Adrenal gland (tissue), 5 donors: ENCODE results near the gene BRIP1.

Source experiments
- CTCF ChIP-seq, 6 experiments: fragments of 450-650 bp in 4 of 6; fragments of 200-600 bp in 2 of 6; sonication (generic) in 1 of 6; IDR thresholded peaks; 1 replicate in 5 of 6; 2 replicates in 1 of 6; pipeline versions ENCODE4 v1.5.1 to v1.8.0; 2016 to 2021; ENCODE audit warnings: antibody characterized with exemption in 6 of 6, mild to moderate bottlenecking in 2 of 6, moderate library complexity in 1 of 6
- POLR2A ChIP-seq, 2 donors: fragments of 450-650 bp; IDR thresholded peaks; one replicate each; pipeline ENCODE4 v1.6.1; 2017; ENCODE audit warnings: antibody characterized with exemption in 2 of 2, mild to moderate bottlenecking in 2 of 2, moderate library complexity in 1 of 2
- donor health status: DM: no; HTN: no; CAD: no.

GRCh38 chr17:61718022-61718421 lies 145.3 kb downstream of the BRIP1 start:
- TF ChIP-seq POLR2A (IDR thresholded peaks at IDR 0.05) (no peak), CTCF (IDR thresholded peaks at IDR 0.05) (no peak)
